GM20000 (cell line): ENCODE results near the gene CALCR.

Source experiments
- DNase-seq: peaks from one replicate; pipeline ENCODE4 v3.0.0; 2012; ENCODE audit warnings: low spot score
- CTCF ChIP-seq: IDR thresholded peaks from 2 replicates; pipeline ENCODE4 v1.5.1; 2012; ENCODE audit warnings: mild to moderate bottlenecking, control low read depth; ENCODE audit errors: extremely low read depth, missing control alignments

Gene CALCR

GRCh38 chr7:93574646-93575554, at the start of gene CALCR:
TSS of gene CALCR (minus strand) at chr7:93574724. CDS start at chr7:93486981, 87,743 bp downstream.
- TF ChIP-seq CTCF, result no peak
- DNase-seq, result no peak

- DNase-seq, result no peak
- TF ChIP-seq CTCF, result no peak
Measured at GRCh38 chr7:93623816-93624215, 49.3 kb upstream of the CALCR start.

- DNase-seq, result no peak
- no peak for TF ChIP-seq CTCF
Measured at GRCh38 chr7:93622036-93623033, 47.8 kb upstream of the CALCR start.

GRCh38 chr7:93620864-93621263, 46.3 kb upstream of the CALCR start:
- DNase-seq, result no peak
- TF ChIP-seq CTCF, result no peak

- TF ChIP-seq CTCF, result no peak
- DNase-seq, result no peak
Measured at GRCh38 chr7:93620057-93620456, 45.5 kb upstream of the CALCR start.

- no peak for TF ChIP-seq CTCF
- no peak for DNase-seq
Measured at GRCh38 chr7:93601363-93601762, 26.8 kb upstream of the CALCR start.
